Neural crest cell (in vitro differentiated cells): ENCODE data around the gene ZNF557. TPM values are rescaled to one million over a fixed set of nuclear protein-coding genes. Genes with fewer than 3 reads are reported as not detected.

Source experiments
- DNase-seq: peaks from one replicate; pipeline ENCODE4 v3.0.0; 2021; ENCODE audit warnings: low read depth, mixed read lengths, low spot score
- H3K27ac Mint-ChIP-seq: one replicate; pipeline ENCODE4 v1.8.0; 2021; ENCODE audit warnings: mild to moderate bottlenecking, mixed read lengths; ENCODE audit not compliant: unreplicated experiment
- H3K27me3 Mint-ChIP-seq: 2 replicates; pipeline ENCODE4 v1.8.0; 2021; ENCODE audit warnings: low read depth, mild to moderate bottlenecking, mixed read lengths
- H3K36me3 Mint-ChIP-seq: 2 replicates; pipeline ENCODE4 v1.8.0; 2021; ENCODE audit warnings: low read depth, mild to moderate bottlenecking, mixed read lengths
- H3K4me1 Mint-ChIP-seq: 2 replicates; pipeline ENCODE4 v1.8.0; 2021; ENCODE audit warnings: mixed read lengths
- H3K4me3 Mint-ChIP-seq: one replicate; pipeline ENCODE4 v1.8.0; 2021; ENCODE audit warnings: mild to moderate bottlenecking, mixed read lengths
- H3K9me3 Mint-ChIP-seq: 2 replicates; pipeline ENCODE4 v1.8.0; 2021; ENCODE audit warnings: mixed read lengths
- CTCF ChIP-seq: fragments of 200-600 bp; sonication (generic); conservative IDR thresholded peaks from 2 replicates; pipeline ENCODE4 v1.5.0; 2021; ENCODE audit warnings: antibody characterized with exemption, mild to moderate bottlenecking
- total RNA-seq: library from RNA; stranded (reverse); gene quantifications from 2 replicates; pipeline ENCODE4 v1.2.1, GENCODE V29; 2021

Gene ZNF557
- total RNA-seq, 1 donor from 2014 or later = 13.9 TPM

DNA sequence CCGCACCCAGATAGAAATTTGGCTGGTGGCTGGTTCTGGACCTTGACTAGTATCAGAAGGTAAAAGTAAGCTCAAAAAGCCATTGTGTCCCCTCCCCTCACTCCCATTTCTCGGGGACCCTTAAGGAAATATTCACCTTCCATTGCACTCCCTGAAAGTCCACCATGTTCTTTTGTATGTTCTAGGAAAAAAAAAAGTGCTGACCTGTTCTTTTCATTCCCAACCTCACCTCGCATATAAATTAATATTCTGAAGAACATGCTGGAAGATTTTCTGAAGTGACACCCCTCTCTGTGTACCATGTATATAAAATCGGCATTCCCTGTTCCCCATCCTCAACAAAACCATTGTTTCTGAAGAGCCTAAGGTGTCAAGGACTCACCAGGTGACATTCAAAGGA lies 43.2 kb downstream of the ZNF557 start:
- no peaks in the 10 kb centered on the region for H3K36me3 Mint-ChIP-seq
- no peaks in the 10 kb centered on the region for H3K9me3 Mint-ChIP-seq
- no peak overlapping the region for H3K4me3 Mint-ChIP-seq
- no peak overlapping the region for H3K27ac Mint-ChIP-seq
- TF ChIP-seq CTCF = no peak
- no peaks in the 10 kb centered on the region for H3K4me1 Mint-ChIP-seq
- DNase-seq = no peak
- no peaks in the 10 kb centered on the region for H3K27me3 Mint-ChIP-seq

- H3K27ac Mint-ChIP-seq = no peak overlapping the region
- no peaks in the 10 kb centered on the region for H3K4me1 Mint-ChIP-seq
- DNase-seq = no peak
- no peak for TF ChIP-seq CTCF
- H3K36me3 Mint-ChIP-seq = no peaks in the 10 kb centered on the region
- H3K9me3 Mint-ChIP-seq = no peaks in the 10 kb centered on the region
- no peak overlapping the region for H3K4me3 Mint-ChIP-seq
- H3K27me3 Mint-ChIP-seq = no peaks in the 10 kb centered on the region
These were observed 43.7 kb downstream of the ZNF557 start for GRCh38 chr19:7113233-7113632.

GRCh38 chr19:7115721-7116120 lies 46.2 kb downstream of the ZNF557 start:
- Mint-ChIP-seq H3K4me1 (no peaks in the 10 kb centered on the region), H3K4me3 (no peak overlapping the region), H3K9me3 (no peaks in the 10 kb centered on the region), H3K36me3 (peaks cover 10% of the 10 kb centered on the region), H3K27me3 (no peaks in the 10 kb centered on the region), H3K27ac (no peak overlapping the region)
- DNase-seq = no peak
- no peak for TF ChIP-seq CTCF

DNA sequence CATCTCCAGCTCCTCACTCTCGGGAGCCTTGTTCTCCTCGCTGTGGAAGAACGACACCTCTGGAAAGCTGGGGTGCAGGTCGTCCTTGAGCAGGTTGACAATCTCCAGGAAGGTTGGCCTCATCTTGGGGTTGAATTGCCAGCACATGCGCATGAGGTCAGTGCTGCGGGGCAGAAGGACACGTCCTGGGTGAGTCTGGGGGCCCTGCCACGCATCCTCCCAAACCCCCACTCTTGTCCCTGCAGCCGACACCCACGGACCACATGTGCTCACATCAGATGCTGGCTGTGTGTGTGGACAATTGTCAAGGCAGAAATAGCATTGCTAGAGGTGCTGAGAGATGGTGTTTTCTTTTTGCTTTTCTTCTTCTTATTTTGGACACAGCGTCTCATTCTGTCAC lies 47.7 kb downstream of the ZNF557 start:
- H3K4me1 Mint-ChIP-seq = no peaks in the 10 kb centered on the region
- DNase-seq = no peak
- peaks cover 10% of the 10 kb centered on the region for H3K36me3 Mint-ChIP-seq
- H3K4me3 Mint-ChIP-seq = no peak overlapping the region
- no peak for TF ChIP-seq CTCF
- H3K27ac Mint-ChIP-seq = peak overlapping the region; percentile 35
- no peaks in the 10 kb centered on the region for H3K9me3 Mint-ChIP-seq
- no peaks in the 10 kb centered on the region for H3K27me3 Mint-ChIP-seq

DNA sequence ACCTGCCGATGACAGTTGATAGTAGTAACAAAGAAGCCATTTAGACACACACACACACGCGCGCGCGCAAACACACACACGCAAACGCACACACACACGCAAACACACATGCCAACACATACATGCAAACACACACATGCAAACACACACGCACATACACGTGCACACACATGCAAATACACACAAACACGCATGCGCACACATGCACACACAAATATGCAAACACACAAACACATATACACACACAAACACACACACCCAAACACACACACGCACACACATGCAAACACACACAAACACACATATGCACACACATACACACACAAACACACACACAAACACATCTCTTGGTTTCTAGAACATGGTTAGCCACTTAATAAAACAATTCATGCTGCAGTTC lies 50.1 kb downstream of the ZNF557 start:
- Mint-ChIP-seq H3K4me3 (no peak overlapping the region), H3K27me3 (no peaks in the 10 kb centered on the region), H3K9me3 (peaks cover 1% of the 10 kb centered on the region), H3K4me1 (no peaks in the 10 kb centered on the region), H3K27ac (no peak overlapping the region), H3K36me3 (peaks cover 12% of the 10 kb centered on the region)
- TF ChIP-seq CTCF = no peak
- DNase-seq = no peak

- Mint-ChIP-seq H3K27me3 (no peaks in the 10 kb centered on the region), H3K4me1 (no peaks in the 10 kb centered on the region), H3K36me3 (peaks cover 21% of the 10 kb centered on the region), H3K4me3 (no peak overlapping the region), H3K9me3 (peaks cover 7% of the 10 kb centered on the region), H3K27ac (no peak overlapping the region)
- DNase-seq = no peak
- TF ChIP-seq CTCF = no peak
These were observed 51.0 kb downstream of the ZNF557 start for GRCh38 chr19:7120499-7120898.
